HG03457 (cell line): ENCODE results near the gene TMSB10.
"Not testable (repeated sequence)": the region's sequence is repeated elsewhere in the genome, so short reads cannot be mapped to it uniquely, and the experiment has no call there.

Experiments
- ATAC-seq: cut with Tn5 transposase; IDR thresholded peaks from one replicate; pipeline ENCODE4 v1.9.1; 2021; ENCODE audit warnings: moderate number of reproducible peaks; ENCODE audit not compliant: unreplicated experiment

TMSB10 gene

GRCh38 chr2:84900971-84901370, 4.5 kb upstream of the TMSB10 start:
- ATAC-seq = no peak

GRCh38 chr2:84901593-84902120, 3.8 kb upstream of the TMSB10 start:
- ATAC-seq = no peak

- no peak for ATAC-seq
Observed at GRCh38 chr2:84902526-84902925, 2.9 kb upstream of the TMSB10 start.

GRCh38 chr2:84904151-84904550, 1.3 kb upstream of the TMSB10 start:
- no peak for ATAC-seq

- no peak for ATAC-seq
Observed at GRCh38 chr2:84904717-84905174, 710 bp upstream of the TMSB10 start.

GRCh38 chr2:84906108-84906899, 848 bp downstream of the TMSB10 start:
- peak; percentile 25 for ATAC-seq

GRCh38 chr2:84906900-84907714, 1.7 kb downstream of the TMSB10 start:
- peak; percentile 32 for ATAC-seq

- no peak for ATAC-seq
Observed at GRCh38 chr2:84908948-84909713, 3.7 kb downstream of the TMSB10 start.

GRCh38 chr2:84911135-84911678, 5.8 kb downstream of the TMSB10 start:
- ATAC-seq = no peak

GRCh38 chr2:84912984-84913383, 7.5 kb downstream of the TMSB10 start:
- no peak for ATAC-seq

- no peak for ATAC-seq
Observed at GRCh38 chr2:84914334-84914733, 8.9 kb downstream of the TMSB10 start.

- ATAC-seq = not testable (repeated sequence)
Observed at GRCh38 chr2:84915675-84916074, 10.2 kb downstream of the TMSB10 start.

- ATAC-seq = not testable (repeated sequence)
Observed at GRCh38 chr2:84917821-84918220, 12.4 kb downstream of the TMSB10 start.

GRCh38 chr2:84918430-84918829, 13.0 kb downstream of the TMSB10 start:
- ATAC-seq = no peak

- ATAC-seq = peak; percentile 33
Observed at GRCh38 chr2:84919885-84920580, 14.6 kb downstream of the TMSB10 start.

- no peak for ATAC-seq
Observed at GRCh38 chr2:84923009-84923408, 17.6 kb downstream of the TMSB10 start.

- ATAC-seq = peak; percentile 24
Observed at GRCh38 chr2:84924173-84925106, 19.0 kb downstream of the TMSB10 start.

GRCh38 chr2:84925336-84925723, 19.9 kb downstream of the TMSB10 start:
- no peak for ATAC-seq
